Fibroblast of skin of left biceps (primary cell): ENCODE results near the gene LIN54.
"Not testable (repeated sequence)": the region's sequence is repeated elsewhere in the genome, so short reads cannot be mapped to it uniquely, and the experiment has no call there.

Experiments used
- DNase-seq, 2 experiments: peaks; one replicate each; pipeline ENCODE4 v3.0.0-alpha.2; 2013; ENCODE audit warnings: low read depth in 2 of 2

LIN54 gene

DNA sequence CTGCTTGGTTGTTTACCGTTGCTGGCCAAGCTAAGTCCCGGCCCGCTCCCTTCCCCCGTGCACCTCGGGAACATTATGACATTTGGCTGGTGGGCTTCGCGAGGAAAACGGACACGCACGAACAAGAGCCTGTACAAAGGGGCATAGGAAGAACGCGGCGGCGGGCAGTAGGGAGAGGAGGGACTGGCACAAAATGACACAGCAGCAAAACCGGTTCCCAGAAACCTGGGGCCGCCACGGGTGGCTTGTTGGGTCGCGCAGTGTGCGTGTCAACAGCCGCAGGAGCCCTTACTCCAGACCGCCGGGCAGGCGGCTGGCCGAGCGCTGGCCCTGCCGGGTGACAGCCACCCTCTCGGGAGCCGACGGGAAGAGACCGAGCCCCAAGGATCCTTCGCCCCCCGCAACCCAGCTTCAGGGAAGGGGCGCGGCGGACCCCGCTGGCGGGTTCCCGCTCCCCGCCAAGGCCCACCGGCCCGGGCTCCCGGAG, 1.6 kb upstream of the LIN54 start:
- DNase-seq, result no peak

- no peak for DNase-seq
These were observed 1.1 kb upstream of the LIN54 start for GRCh38 chr4:83011689-83012199.

GRCh38 chr4:83010111-83010521, 507 bp downstream of the LIN54 start:
- no peak for DNase-seq

DNA sequence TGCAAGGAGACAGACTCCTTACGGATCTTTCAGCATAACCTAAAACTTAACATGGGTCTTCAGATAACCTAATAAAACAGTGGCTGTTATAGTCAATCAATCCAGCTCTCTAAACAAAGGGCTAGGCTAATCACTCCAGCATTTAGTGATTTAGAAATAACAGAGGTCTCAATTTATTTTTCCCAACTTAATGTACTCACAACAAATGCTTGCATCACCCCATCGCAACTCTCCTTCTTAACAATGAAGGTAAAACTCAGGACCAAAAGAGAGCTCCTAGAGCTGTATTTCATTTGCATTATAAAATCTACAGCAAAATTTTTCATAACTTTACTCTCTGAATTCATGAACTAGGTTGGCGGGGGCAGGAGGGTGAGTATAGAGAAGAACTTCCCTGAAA, 1.1 kb downstream of the LIN54 start:
- no peak for DNase-seq

DNA sequence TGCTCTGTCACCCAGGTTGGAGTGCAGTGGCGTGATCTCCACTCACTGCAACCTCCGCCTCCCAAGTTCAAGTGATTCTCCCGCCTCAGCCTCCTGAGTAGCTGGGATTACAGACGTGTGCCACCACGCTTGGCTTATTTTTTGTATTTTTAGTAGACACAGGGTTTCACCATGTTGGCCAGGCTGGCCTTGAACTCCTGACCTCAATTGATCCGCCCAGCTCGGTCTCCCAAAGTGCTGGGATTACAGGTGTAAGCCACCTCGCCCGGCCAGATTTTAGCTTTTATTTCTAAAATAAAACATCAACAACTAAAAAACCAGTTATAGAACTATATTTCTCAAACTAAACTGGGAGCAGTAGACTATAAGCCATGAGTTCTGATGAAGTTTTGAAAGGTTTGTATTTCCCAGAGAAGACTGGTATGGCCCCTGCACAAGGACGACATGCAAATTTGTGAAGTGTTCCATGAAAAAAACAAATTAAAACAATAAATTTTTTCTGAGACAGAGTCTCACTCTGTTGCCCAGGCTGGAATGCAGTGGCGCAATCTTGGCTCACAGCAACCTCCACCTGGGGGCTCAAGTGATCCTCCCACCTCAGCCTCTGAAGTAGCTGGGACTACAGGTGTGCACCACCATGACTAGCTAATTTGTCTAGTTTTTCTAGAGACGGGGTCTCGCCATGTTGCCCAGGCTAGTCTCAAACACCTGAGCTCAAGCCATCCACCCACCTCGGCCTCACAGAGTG, 7.4 kb downstream of the LIN54 start:
- DNase-seq, result not testable (repeated sequence)

- no peak for DNase-seq
These were observed 8.3 kb downstream of the LIN54 start for GRCh38 chr4:83002329-83002728.

DNA sequence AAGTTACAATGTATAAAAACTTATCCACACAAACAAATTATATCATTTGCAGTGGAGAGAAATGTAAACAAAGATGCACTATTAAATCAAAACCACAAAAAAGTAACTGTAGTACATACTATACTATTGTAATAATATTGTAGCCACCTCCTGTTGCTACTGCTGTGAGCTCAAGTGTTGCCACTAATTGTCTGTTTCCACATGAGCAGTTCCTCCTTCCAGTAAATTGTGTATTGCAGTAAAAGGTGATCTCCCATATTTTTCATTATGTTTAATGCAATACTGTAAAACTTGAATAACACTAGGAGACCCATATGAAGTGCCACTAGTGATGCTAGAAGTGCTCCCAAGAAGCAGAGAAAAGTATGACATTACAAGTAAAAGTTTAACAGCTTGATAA, 11.7 kb downstream of the LIN54 start:
- DNase-seq, result no peak

- no peak for DNase-seq
These were observed 15.8 kb downstream of the LIN54 start for GRCh38 chr4:82994834-82995233.

DNA sequence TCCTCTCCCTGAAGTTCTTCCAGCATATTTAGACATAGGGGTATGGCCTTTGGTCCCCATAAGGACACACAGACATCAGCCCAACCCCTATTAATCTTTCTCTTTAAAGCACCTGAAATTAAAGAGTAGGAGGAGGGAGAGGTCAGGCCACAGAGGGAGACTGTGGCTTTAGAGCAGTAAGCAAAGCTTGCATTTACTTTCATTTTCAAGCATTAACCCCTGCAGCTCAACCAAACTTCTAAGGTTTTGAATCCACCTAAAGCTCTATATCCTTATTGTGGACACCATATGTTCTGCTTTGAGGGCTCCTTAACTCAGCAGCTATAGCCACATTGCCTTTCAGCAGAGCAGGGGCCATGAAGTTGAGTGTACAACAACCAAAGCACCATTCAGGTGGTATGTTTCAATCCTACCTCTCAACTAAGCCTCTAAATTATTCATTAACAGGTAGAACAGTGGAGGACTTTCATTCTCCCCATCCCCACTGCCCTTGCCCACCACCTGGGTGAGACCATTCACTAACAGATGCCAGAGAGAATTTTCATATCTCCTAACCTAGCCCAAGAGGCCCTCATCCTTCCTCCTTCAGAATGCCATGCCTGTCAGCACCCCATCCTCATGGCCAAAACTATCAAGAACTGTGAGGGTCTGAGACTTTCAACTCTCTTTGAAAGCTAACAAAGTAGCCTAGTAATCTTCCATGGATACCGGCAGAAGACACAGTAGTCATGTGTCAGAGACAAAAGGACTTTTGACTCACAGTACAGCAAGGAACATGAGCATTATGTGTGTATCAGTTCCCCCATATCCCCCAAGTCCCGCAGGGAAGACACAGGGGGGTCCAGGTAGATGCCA, 20.8 kb downstream of the LIN54 start:
- no peak for DNase-seq

DNA sequence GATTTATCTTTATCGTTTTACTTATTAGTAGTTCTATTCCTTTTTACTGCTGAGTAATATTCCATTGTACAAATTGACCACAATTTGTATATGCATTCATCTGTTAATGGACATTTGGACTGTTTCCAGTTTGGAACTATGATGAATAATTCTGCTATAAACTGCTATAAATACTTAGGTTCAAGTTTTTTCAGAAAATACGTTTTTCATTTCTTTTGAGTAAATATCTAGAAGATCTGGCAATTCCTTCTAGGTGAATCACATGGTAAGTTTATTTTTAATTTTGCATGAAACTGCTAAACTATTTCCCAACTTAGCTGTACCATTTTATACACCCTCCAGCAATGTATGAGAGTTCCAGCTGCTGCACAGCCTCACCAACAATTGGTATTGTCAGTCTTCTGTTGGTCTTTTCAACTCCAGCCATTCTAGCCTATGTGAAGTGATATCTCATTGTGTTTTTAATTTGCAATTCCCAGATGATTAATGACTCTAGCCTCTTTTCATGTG, 22.2 kb downstream of the LIN54 start:
- peak; percentile 82 to 86 for DNase-seq

GRCh38 chr4:82987519-82987918, 23.1 kb downstream of the LIN54 start:
- DNase-seq, result not testable (repeated sequence)

GRCh38 chr4:82984459-82984858, 26.2 kb downstream of the LIN54 start:
- no peak for DNase-seq

DNA sequence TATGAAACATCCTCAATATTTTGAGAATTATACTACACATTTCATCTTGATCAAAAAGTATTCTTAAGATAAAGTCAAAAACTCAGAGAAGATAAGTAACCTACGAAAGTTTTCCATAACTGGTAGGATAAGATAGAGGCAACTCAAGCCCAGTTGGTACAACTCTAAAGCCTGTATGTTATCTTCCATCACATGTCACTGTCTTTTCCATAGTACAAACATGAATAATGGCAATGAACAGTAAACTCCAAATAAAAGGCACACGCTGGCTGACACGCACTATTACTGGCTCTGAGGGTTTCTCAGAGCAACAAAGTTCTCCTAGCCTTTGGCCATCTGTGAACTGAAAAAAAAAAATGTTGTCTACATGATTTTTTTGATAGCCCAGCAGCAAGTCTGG, 27.2 kb downstream of the LIN54 start:
- DNase-seq, result no peak

DNA sequence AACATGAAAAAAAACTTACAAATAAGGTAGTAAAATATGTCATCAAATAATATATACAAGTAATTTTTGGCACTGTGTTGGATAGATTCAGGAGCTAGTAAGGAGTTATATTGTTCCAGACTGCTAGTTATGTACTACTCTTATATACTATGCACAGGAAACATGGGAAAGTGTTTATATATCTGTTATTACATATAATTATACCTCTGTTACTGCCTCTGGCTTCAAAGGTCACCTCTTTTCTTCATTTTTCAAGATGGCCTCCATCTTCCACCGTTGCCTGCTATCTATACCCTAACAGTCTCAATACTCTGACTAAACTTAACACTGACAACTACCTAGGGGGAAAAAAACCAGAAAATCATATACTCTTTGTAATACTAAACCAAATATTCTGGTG, 29.5 kb downstream of the LIN54 start:
- no peak for DNase-seq

GRCh38 chr4:82975792-82976191, 34.8 kb downstream of the LIN54 start:
- no peak for DNase-seq

DNA sequence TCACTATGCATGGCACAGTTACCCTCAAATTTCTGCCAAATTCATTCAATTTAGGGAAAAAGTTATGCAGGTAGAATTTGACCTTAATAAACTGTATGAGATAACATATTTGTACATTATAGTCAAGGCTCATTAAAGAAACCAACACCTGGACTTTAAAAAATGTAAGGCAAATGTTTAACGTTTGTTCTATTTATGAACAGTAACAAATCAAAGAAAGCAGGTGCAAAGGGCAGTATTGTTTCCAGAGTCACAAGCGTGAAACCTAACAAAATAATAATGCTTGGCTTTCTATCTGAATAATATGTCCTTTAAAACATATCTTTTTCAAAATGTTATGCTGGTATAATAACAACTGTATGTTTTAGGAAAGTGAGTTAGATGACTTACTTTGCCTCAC, 41.2 kb downstream of the LIN54 start:
- no peak for DNase-seq

GRCh38 chr4:82968972-82969371, 41.7 kb downstream of the LIN54 start:
- no peak for DNase-seq

DNA sequence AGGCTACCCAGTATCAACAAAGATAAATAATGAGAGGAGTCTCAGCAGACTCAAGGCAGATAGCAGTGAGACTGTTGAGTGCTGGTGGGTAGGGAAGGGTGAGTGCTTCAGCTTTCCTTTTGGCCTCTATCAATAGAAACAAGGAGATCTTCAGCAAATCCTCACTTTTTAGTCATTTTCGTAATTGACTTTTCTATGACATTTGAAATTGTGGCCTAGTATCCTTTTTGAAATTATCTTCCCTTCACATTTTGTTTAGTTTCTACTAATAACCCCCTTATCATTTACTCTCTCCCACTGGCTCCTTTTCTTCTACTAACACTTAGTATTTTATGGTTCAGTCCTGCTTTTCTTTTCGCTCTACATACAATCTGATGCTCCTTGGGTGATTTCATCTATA, 44.9 kb downstream of the LIN54 start:
- no peak for DNase-seq

DNA sequence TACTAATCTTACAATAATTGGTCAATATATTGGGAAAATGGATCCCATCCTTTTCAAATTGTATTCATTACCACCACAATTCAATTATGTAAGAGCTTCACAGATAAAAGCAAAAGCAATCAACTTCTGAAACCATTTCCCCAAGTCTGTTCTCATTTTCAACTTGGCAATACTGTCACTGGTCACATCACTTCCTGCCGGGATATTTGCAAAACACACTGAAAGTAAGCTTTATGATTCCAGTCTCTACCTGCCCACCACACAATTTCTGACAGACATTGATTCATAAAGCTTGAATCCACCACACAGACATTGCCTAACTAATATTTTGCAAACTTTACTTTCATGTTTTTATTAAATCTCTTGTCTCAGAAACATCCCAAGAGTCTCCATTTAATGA, 53.6 kb downstream of the LIN54 start:
- no peak for DNase-seq

GRCh38 chr4:82954212-82954611, 56.4 kb downstream of the LIN54 start:
- peak in 1 of 2 experiments; percentile 5 for DNase-seq

GRCh38 chr4:82951196-82951595, 59.4 kb downstream of the LIN54 start:
- DNase-seq, result no peak

DNA sequence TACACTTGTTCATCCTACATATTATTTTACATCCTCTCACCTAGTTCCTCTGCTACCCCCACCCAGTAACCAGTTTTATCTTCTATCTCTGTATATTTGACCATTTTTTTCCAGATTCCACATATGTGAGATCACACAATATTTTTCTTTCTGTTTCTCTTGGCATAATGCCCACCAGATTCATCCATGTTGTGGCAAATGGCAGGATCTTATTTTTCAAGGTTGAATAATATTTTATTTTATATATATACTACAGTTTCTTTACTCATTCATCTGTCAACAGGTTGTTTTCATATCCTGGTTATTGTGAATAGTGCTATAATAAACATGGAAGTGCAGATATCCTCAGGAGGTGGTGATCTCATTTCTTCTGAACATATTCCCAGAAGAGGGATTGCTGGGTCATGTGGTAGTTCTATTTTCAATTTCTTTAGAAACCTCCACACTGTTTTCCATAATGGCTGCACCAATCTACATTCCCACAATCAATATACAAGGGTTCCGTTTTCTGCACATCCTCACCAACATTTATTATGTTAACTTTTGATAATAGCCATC, 61.9 kb downstream of the LIN54 start:
- no peak for DNase-seq
